Suprapubic skin (tissue), 3 donors: ENCODE results near the gene ESYT1.

Experiments
- CTCF ChIP-seq, 2 donors: fragments of 200-600 bp in 1 of 2; fragments of 450-650 bp in 1 of 2; sonication (generic) in 1 of 2; IDR thresholded peaks; one replicate each; pipeline ENCODE4 v1.5.1; 2016 to 2019; ENCODE audit warnings: antibody characterized with exemption in 2 of 2, mild to moderate bottlenecking in 1 of 2, moderate library complexity in 1 of 2
- EP300 ChIP-seq: sonication (generic); formaldehyde crosslinking; IDR thresholded peaks from one replicate; pipeline ENCODE4 v1.6.1; 2017; ENCODE audit warnings: antibody characterized with exemption
- POLR2A ChIP-seq, 2 donors: fragments of 450-650 bp; IDR thresholded peaks; one replicate each; pipeline ENCODE4 v1.6.1; 2017; ENCODE audit warnings: antibody characterized with exemption in 2 of 2, mild to moderate bottlenecking in 2 of 2, moderate library complexity in 2 of 2

DNA sequence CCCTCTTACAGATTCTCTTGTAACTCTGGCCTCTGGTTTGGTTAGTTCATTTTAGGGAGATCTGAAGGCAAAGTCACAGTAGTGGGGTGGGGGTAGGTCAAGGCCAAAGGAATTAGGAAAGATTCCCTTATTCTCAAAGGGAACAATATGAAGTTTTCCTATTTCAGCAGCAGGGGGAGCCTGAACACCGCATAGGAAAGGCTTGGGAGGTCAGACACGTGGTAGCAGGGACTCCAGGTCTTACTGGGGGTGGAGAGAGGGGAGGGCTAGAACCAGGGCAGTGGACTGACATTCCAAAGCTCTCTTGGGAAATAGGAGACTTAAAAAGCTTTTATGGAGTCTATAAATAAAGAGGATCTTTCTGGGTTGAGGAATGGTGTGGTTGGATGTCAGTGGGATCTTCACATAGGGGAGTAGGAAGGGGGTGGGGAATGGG, 8.7 kb upstream of the ESYT1 start:
- TF ChIP-seq CTCF (IDR thresholded peaks at IDR 0.05) (peak; percentile 67 to 80), POLR2A (IDR thresholded peaks at IDR 0.05) (no peak), EP300 (no peak)
